Loucy (cell line): Measurements from ENCODE around the gene DIDO1.

Source experiments
- H2AFZ ChIP-seq: fragments of 200-600 bp; sonication (generic); 2 replicates; pipeline ENCODE4 v1.6.0; 2016; ENCODE audit warnings: antibody characterized with exemption, mild to moderate bottlenecking, low read length, moderate library complexity
- H3F3A ChIP-seq: fragments of 200-600 bp; 2 replicates; pipeline ENCODE4 v1.6.0; 2016; ENCODE audit warnings: antibody characterized with exemption, low read depth, mild to moderate bottlenecking
- H3K27me3 ChIP-seq: fragments of 200-600 bp; sonication (generic); 2 replicates; pipeline ENCODE4 v1.6.1; 2014; ENCODE audit warnings: low read length, mild to moderate bottlenecking; ENCODE audit not compliant: insufficient read depth, poor library complexity, severe bottlenecking
- H3K36me3 ChIP-seq: fragments of 200-600 bp; sonication (generic); 2 replicates; pipeline ENCODE4 v1.6.1; 2016; ENCODE audit warnings: low read length; ENCODE audit not compliant: insufficient read depth
- H3K4me1 ChIP-seq: fragments of 200-600 bp; sonication (generic); 2 replicates; pipeline ENCODE4 v1.5.1; 2014; ENCODE audit warnings: low read length, mild to moderate bottlenecking; ENCODE audit not compliant: insufficient read depth, poor library complexity, severe bottlenecking
- H3K4me2 ChIP-seq: fragments of 200-600 bp; sonication (generic); 2 replicates; pipeline ENCODE4 v1.6.0; 2014; ENCODE audit warnings: antibody characterized with exemption, low read length, low read depth, mild to moderate bottlenecking; ENCODE audit not compliant: poor library complexity, severe bottlenecking
- H3K4me3 ChIP-seq: fragments of 200-600 bp; sonication (generic); 2 replicates; pipeline ENCODE4 v1.5.1; 2014; ENCODE audit warnings: low read length, mild to moderate bottlenecking, mixed read lengths; ENCODE audit not compliant: poor library complexity, severe bottlenecking
- H3K79me2 ChIP-seq: fragments of 200-600 bp; sonication (generic); 2 replicates; pipeline ENCODE4 v1.6.1; 2014; ENCODE audit warnings: low read length; ENCODE audit not compliant: insufficient read depth
- H3K9ac ChIP-seq: fragments of 200-600 bp; sonication (generic); 2 replicates; pipeline ENCODE4 v1.6.0; 2014; ENCODE audit warnings: mild to moderate bottlenecking, low read depth, low read length, moderate library complexity; ENCODE audit not compliant: poor library complexity, severe bottlenecking
- H3K9me2 ChIP-seq: fragments of 200-600 bp; sonication (generic); replicated peaks from 2 replicates; pipeline ENCODE4 v1.6.1; 2016; ENCODE audit warnings: low read depth, low read length, mixed read lengths
- H3K9me3 ChIP-seq: fragments of 200-600 bp; sonication (generic); 2 replicates; pipeline ENCODE4 v1.6.1; 2014; ENCODE audit warnings: mild to moderate bottlenecking, antibody characterized with exemption, low read length, low read depth; ENCODE audit not compliant: insufficient read depth
- H4K20me1 ChIP-seq: fragments of 200-600 bp; sonication (generic); 2 replicates; pipeline ENCODE4 v1.6.0; 2014; ENCODE audit warnings: antibody characterized with exemption, low read length, mild to moderate bottlenecking; ENCODE audit not compliant: insufficient read depth, poor library complexity, severe bottlenecking
- EZH2phosphoT487 ChIP-seq: fragments of 200-600 bp; IDR thresholded peaks from 2 replicates; pipeline ENCODE4 v1.6.1; 2018; ENCODE audit warnings: antibody characterized with exemption, mild to moderate bottlenecking, moderate library complexity, borderline replicate concordance
- TF ChIP-seq, protein P1 (sequence below): fragments of 200-600 bp; sonication (generic); conservative IDR thresholded peaks from 2 replicates; pipeline ENCODE4 v1.5.1; 2014; ENCODE audit warnings: mild to moderate bottlenecking, antibody characterized with exemption, low read length

DIDO1 gene

DNA sequence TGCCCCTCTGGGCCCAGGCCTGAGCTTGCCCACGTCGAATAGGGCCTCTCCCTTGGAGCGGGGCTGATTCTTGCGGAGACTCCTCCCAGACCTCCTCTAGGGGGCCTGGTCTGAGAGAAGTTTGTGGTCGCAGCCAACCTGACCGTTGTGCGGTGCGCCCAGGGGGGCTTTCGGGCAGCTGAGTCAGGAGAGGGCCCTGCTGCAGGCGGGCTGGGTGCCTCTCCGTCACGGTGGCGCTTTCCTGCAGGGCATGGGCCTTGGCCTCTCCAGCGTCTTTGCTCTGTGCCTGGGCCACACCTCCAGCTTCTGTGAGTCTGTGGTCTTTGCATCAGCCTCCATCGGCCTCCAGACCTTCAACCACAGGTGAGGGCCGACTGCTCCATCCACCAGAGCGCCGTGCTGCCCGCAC is 39.1 kb upstream of the DIDO1 start:
- peaks cover 8% of the 10 kb centered on the region for H3K4me1 ChIP-seq
- H3K36me3 ChIP-seq: peaks cover 19% of the 10 kb centered on the region; the same call in 1 of the 2 replicates
- peaks cover 2% of the 10 kb centered on the region for H4K20me1 ChIP-seq
- TF ChIP-seq, protein P1, sequence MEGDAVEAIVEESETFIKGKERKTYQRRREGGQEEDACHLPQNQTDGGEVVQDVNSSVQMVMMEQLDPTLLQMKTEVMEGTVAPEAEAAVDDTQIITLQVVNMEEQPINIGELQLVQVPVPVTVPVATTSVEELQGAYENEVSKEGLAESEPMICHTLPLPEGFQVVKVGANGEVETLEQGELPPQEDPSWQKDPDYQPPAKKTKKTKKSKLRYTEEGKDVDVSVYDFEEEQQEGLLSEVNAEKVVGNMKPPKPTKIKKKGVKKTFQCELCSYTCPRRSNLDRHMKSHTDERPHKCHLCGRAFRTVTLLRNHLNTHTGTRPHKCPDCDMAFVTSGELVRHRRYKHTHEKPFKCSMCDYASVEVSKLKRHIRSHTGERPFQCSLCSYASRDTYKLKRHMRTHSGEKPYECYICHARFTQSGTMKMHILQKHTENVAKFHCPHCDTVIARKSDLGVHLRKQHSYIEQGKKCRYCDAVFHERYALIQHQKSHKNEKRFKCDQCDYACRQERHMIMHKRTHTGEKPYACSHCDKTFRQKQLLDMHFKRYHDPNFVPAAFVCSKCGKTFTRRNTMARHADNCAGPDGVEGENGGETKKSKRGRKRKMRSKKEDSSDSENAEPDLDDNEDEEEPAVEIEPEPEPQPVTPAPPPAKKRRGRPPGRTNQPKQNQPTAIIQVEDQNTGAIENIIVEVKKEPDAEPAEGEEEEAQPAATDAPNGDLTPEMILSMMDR: no peak
- no peak for TF ChIP-seq EZH2phosphoT487
- no peak overlapping the region for H3K4me2 ChIP-seq
- no peak overlapping the region for H3K4me3 ChIP-seq
- no peak overlapping the region for H2AFZ ChIP-seq
- H3K27me3 ChIP-seq: no peaks in the 10 kb centered on the region
- H3K79me2 ChIP-seq: peaks cover 18% of the 10 kb centered on the region; the same call in 1 of the 2 replicates
- H3K9me2 ChIP-seq: no peaks in the 10 kb centered on the region
- H3K9me3 ChIP-seq: no peaks in the 10 kb centered on the region
- no peak overlapping the region for H3K9ac ChIP-seq
- no peaks in the 10 kb centered on the region for H3F3A ChIP-seq

DNA sequence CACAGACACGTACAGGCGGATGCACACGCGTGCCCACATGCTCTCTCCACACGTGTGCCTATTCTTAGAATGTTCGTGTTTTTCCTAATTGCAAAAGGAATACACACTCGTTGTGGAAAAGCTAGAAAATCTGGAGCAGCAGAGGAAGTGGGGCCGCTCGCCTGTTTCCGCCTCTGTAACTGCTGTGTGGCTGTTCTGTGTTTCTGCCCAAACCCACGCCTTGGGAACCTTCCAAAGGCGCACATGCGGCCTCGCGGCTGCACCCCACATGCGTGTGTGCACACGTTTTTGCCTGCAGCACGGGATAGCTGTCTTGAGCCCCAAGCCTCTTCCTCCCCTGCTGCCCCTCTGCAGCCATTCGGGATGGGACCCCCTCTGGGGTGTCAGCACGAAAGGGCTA is 38.4 kb upstream of the DIDO1 start:
- Histone ChIP-seq H2AFZ (no peak overlapping the region), H3K4me3 (no peak overlapping the region), H4K20me1 (peaks cover 2% of the 10 kb centered on the region), H3K27me3 (no peaks in the 10 kb centered on the region), H3K36me3 (peaks cover 19% of the 10 kb centered on the region; the same call in 1 of the 2 replicates), H3K9me2 (no peaks in the 10 kb centered on the region), H3K4me1 (peaks cover 15% of the 10 kb centered on the region), H3K79me2 (peaks cover 22% of the 10 kb centered on the region; the same call in 1 of the 2 replicates), H3K9me3 (no peaks in the 10 kb centered on the region), H3F3A (no peaks in the 10 kb centered on the region), H3K9ac (no peak overlapping the region), H3K4me2 (no peak overlapping the region)
- TF ChIP-seq, protein P1: no peak
- no peak for TF ChIP-seq EZH2phosphoT487

DNA sequence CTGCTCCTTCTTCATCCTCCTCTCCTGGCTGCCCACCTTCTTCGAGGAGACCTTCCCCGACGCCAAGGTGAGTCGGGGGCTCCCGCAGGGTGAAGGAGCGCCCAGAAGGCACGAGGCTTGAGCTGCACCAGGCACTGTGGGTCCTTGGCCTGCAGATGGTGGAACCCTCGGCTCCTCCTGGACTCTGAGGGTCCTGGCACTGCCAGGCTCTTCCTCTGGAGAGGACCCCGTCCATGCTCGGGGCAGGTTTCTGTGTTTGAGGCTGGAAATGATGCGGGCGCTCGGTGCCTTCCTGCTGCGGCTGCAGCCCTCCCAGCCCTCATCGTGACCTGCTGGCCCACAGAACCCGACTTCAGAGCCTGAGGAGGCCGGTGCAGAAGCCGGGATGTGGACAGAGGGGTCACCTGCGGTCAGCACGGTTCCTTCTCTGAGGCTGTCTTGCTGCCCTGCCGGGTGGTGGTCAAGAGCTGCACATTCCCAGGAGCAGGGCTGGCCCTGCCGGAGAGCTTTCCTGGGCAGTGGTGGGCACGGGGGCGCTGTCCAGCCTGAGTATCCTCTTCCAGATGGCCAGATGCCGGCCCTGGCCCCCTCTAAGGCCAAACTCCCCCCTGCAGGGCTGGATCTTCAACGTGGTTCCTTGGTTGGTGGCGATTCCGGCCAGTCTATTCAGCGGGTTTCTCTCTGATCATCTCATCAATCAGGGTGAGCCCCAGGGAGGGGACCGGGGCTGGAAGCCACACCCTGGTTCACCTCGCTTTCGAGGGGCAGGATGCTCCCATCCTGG is 37.5 kb upstream of the DIDO1 start:
- H3K4me3 ChIP-seq: no peak overlapping the region
- H3K27me3 ChIP-seq: no peaks in the 10 kb centered on the region
- H3K9me2 ChIP-seq: no peaks in the 10 kb centered on the region
- H3K9me3 ChIP-seq: no peaks in the 10 kb centered on the region
- H3K4me2 ChIP-seq: no peak overlapping the region
- peaks cover 24% of the 10 kb centered on the region; the same call in 1 of the 2 replicates for H3K79me2 ChIP-seq
- TF ChIP-seq, protein P1: no peak
- no peak for TF ChIP-seq EZH2phosphoT487
- peaks cover 22% of the 10 kb centered on the region for H3K4me1 ChIP-seq
- no peak overlapping the region for H3K9ac ChIP-seq
- no peak overlapping the region for H2AFZ ChIP-seq
- H3F3A ChIP-seq: no peaks in the 10 kb centered on the region
- peaks cover 19% of the 10 kb centered on the region; the same call in 1 of the 2 replicates for H3K36me3 ChIP-seq
- H4K20me1 ChIP-seq: peaks cover 2% of the 10 kb centered on the region
